Mucosa of stomach (tissue), 1 donor: ENCODE measurements around the gene TRIM17.
"Not testable (repeated sequence)": the region's sequence is repeated elsewhere in the genome, so short reads cannot be mapped to it uniquely, and the experiment has no call there.

Experiments used
- H3K27me3 ChIP-seq: one replicate; pipeline ENCODE4 v1.7.0; 2013; ENCODE audit warnings: mild to moderate bottlenecking, low read length; ENCODE audit not compliant: control insufficient read depth, insufficient read depth
- H3K36me3 ChIP-seq: one replicate; pipeline ENCODE4 v1.7.0; 2013; ENCODE audit warnings: low read length; ENCODE audit not compliant: control insufficient read depth, insufficient read depth
- H3K4me1 ChIP-seq: one replicate; pipeline ENCODE4 v1.7.0; 2013; ENCODE audit warnings: mild to moderate bottlenecking, low read length; ENCODE audit not compliant: control insufficient read depth, insufficient read depth
- H3K4me3 ChIP-seq: one replicate; pipeline ENCODE4 v1.7.0; 2013; ENCODE audit warnings: low read length
- H3K9ac ChIP-seq: one replicate; pipeline ENCODE4 v1.7.0; 2013; ENCODE audit warnings: mild to moderate bottlenecking, low read length, moderate library complexity
- H3K9me3 ChIP-seq: one replicate; pipeline ENCODE4 v1.7.0; 2013; ENCODE audit warnings: mild to moderate bottlenecking, low read length, moderate library complexity; ENCODE audit not compliant: control insufficient read depth
- donor health status: Pancreatic carcinoma.

TRIM17 gene

GRCh38 chr1:228443395-228443794 is 26.7 kb upstream of the TRIM17 start:
- H3K9me3 ChIP-seq: no peaks in the 10 kb centered on the region
- peaks cover 12% of the 10 kb centered on the region for H3K4me1 ChIP-seq
- no peak overlapping the region for H3K9ac ChIP-seq
- H3K4me3 ChIP-seq: no peak overlapping the region
- H3K36me3 ChIP-seq: no peaks in the 10 kb centered on the region
- peaks cover 64% of the 10 kb centered on the region for H3K27me3 ChIP-seq

- peaks cover 8% of the 10 kb centered on the region for H3K4me1 ChIP-seq
- no peaks in the 10 kb centered on the region for H3K36me3 ChIP-seq
- H3K9me3 ChIP-seq: no peaks in the 10 kb centered on the region
- H3K4me3 ChIP-seq: no peak overlapping the region
- no peak overlapping the region for H3K9ac ChIP-seq
- H3K27me3 ChIP-seq: peaks cover 59% of the 10 kb centered on the region
Measured at GRCh38 chr1:228440761-228441500, 24.3 kb upstream of the TRIM17 start.

GRCh38 chr1:228438266-228438665 is 21.6 kb upstream of the TRIM17 start:
- Histone ChIP-seq H3K4me1 (no peaks in the 10 kb centered on the region), H3K4me3 (no peak overlapping the region), H3K36me3 (no peaks in the 10 kb centered on the region), H3K9ac (no peak overlapping the region), H3K9me3 (no peaks in the 10 kb centered on the region), H3K27me3 (peaks cover 40% of the 10 kb centered on the region)

- H3K36me3 ChIP-seq: no peaks in the 10 kb centered on the region
- no peaks in the 10 kb centered on the region for H3K9me3 ChIP-seq
- peaks cover 38% of the 10 kb centered on the region for H3K27me3 ChIP-seq
- no peak overlapping the region for H3K9ac ChIP-seq
- no peaks in the 10 kb centered on the region for H3K4me1 ChIP-seq
- no peak overlapping the region for H3K4me3 ChIP-seq
Measured at GRCh38 chr1:228437424-228437962, 20.8 kb upstream of the TRIM17 start.

- no peaks in the 10 kb centered on the region for H3K9me3 ChIP-seq
- no peak overlapping the region for H3K4me3 ChIP-seq
- peaks cover 29% of the 10 kb centered on the region for H3K27me3 ChIP-seq
Measured at GRCh38 chr1:228434689-228435088, 18.0 kb upstream of the TRIM17 start.

GRCh38 chr1:228433337-228434053 is 16.8 kb upstream of the TRIM17 start:
- H3K9me3 ChIP-seq: not testable (repeated sequence)

More at GRCh38 chr1:228434689-228435088, 18.0 kb upstream of the TRIM17 start:
- H3K4me1 ChIP-seq: no peaks in the 10 kb centered on the region
- H3K9ac ChIP-seq: no peak overlapping the region
- H3K36me3 ChIP-seq: no peaks in the 10 kb centered on the region

GRCh38 chr1:228430243-228430642 is 13.6 kb upstream of the TRIM17 start:
- Histone ChIP-seq H3K4me3 (no peak overlapping the region), H3K36me3 (no peaks in the 10 kb centered on the region)

More at GRCh38 chr1:228433337-228434053, 16.8 kb upstream of the TRIM17 start:
- H3K4me1 ChIP-seq, H3K9ac ChIP-seq, H3K4me3 ChIP-seq, H3K36me3 ChIP-seq: not testable (repeated sequence)
- peaks cover 25% of the 10 kb centered on the region for H3K27me3 ChIP-seq

GRCh38 chr1:228429698-228430097 is 13.0 kb upstream of the TRIM17 start:
- Histone ChIP-seq H3K4me3 (no peak overlapping the region), H3K27me3 (peaks cover 11% of the 10 kb centered on the region), H3K9me3 (no peaks in the 10 kb centered on the region), H3K36me3 (no peaks in the 10 kb centered on the region), H3K4me1 (no peaks in the 10 kb centered on the region), H3K9ac (no peak overlapping the region)

More at GRCh38 chr1:228430243-228430642, 13.6 kb upstream of the TRIM17 start:
- Histone ChIP-seq H3K9ac (no peak overlapping the region), H3K9me3 (no peaks in the 10 kb centered on the region), H3K4me1 (no peaks in the 10 kb centered on the region), H3K27me3 (peaks cover 16% of the 10 kb centered on the region)

- Histone ChIP-seq H3K4me1 (no peaks in the 10 kb centered on the region), H3K36me3 (no peaks in the 10 kb centered on the region), H3K27me3 (peaks cover 11% of the 10 kb centered on the region), H3K9ac (no peak overlapping the region), H3K4me3 (no peak overlapping the region), H3K9me3 (no peaks in the 10 kb centered on the region)
Measured at GRCh38 chr1:228429007-228429406, 12.3 kb upstream of the TRIM17 start.

GRCh38 chr1:228428412-228428811 is 11.8 kb upstream of the TRIM17 start:
- Histone ChIP-seq H3K4me1 (no peaks in the 10 kb centered on the region), H3K9me3 (no peaks in the 10 kb centered on the region), H3K4me3 (no peak overlapping the region), H3K36me3 (no peaks in the 10 kb centered on the region), H3K9ac (no peak overlapping the region), H3K27me3 (peaks cover 11% of the 10 kb centered on the region)

GRCh38 chr1:228426518-228427175 is 10.0 kb upstream of the TRIM17 start:
- H3K27me3 ChIP-seq: peaks cover 11% of the 10 kb centered on the region
- H3K4me1 ChIP-seq: no peaks in the 10 kb centered on the region
- H3K4me3 ChIP-seq: no peak overlapping the region
- no peaks in the 10 kb centered on the region for H3K9me3 ChIP-seq
- no peaks in the 10 kb centered on the region for H3K36me3 ChIP-seq
- no peak overlapping the region for H3K9ac ChIP-seq
